Endodermal cell (in vitro differentiated cells): Measurements from ENCODE around the gene GMPPB. TPM values are rescaled to one million over a fixed set of nuclear protein-coding genes. Genes with fewer than 3 reads are reported as not detected.

Experiments
- DNase-seq: peaks from one replicate; pipeline ENCODE4 v3.0.0-alpha.2; 2017
- H3K27ac ChIP-seq: 2 replicates; pipeline ENCODE4 v1.5.1; 2013; ENCODE audit warnings: mild to moderate bottlenecking, low read depth, low read length, moderate library complexity
- H3K27me3 ChIP-seq: 2 replicates; pipeline ENCODE4 v1.6.1; 2013; ENCODE audit warnings: mild to moderate bottlenecking, low read length, moderate library complexity; ENCODE audit not compliant: insufficient read depth, control insufficient read depth, poor library complexity, severe bottlenecking
- H3K36me3 ChIP-seq: 2 replicates; pipeline ENCODE4 v1.7.0; 2013; ENCODE audit warnings: mild to moderate bottlenecking, low read length, moderate library complexity; ENCODE audit not compliant: control insufficient read depth, insufficient read depth
- H3K4me1 ChIP-seq: one replicate; pipeline ENCODE4 v1.7.0; 2013; ENCODE audit warnings: low read length; ENCODE audit not compliant: control insufficient read depth, insufficient read depth
- H3K4me3 ChIP-seq: 2 replicates; pipeline ENCODE4 v1.5.1; 2013; ENCODE audit warnings: mild to moderate bottlenecking, low read length, moderate library complexity
- H3K9ac ChIP-seq: 2 replicates; pipeline ENCODE4 v1.6.1; 2013; ENCODE audit warnings: mild to moderate bottlenecking, low read length, moderate library complexity; ENCODE audit not compliant: poor library complexity, severe bottlenecking; ENCODE audit errors: extremely low read depth
- H3K9me3 ChIP-seq: 2 replicates; pipeline ENCODE4 v1.6.1; 2013; ENCODE audit warnings: mild to moderate bottlenecking, low read length, moderate library complexity; ENCODE audit not compliant: control insufficient read depth
- H3K27ac Mint-ChIP-seq: 2 replicates; pipeline ENCODE4 v1.8.0; 2020; ENCODE audit warnings: mixed read lengths
- H3K27me3 Mint-ChIP-seq: 2 replicates; pipeline ENCODE4 v1.8.0; 2021; ENCODE audit warnings: mild to moderate bottlenecking, mixed read lengths; ENCODE audit not compliant: insufficient read depth
- H3K36me3 Mint-ChIP-seq: 2 replicates; pipeline ENCODE4 v1.8.0; 2020; ENCODE audit warnings: low read depth, mixed read lengths
- H3K4me1 Mint-ChIP-seq: 2 replicates; pipeline ENCODE4 v1.8.0; 2020; ENCODE audit warnings: mixed read lengths
- H3K4me3 Mint-ChIP-seq: 2 replicates; pipeline ENCODE4 v1.8.0; 2020; ENCODE audit warnings: mild to moderate bottlenecking, moderate library complexity, mixed read lengths
- H3K9me3 Mint-ChIP-seq: 2 replicates; pipeline ENCODE4 v1.8.0; 2020; ENCODE audit warnings: mild to moderate bottlenecking, mixed read lengths
- WGBS, 2 experiments: methylation state at CpG; one replicate each; pipeline versions ENCODE4 v1.1.5 to v1.1.7; 2013; ENCODE audit warnings: missing lambda C conversion rate in 2 of 2, mixed read lengths in 1 of 2; ENCODE audit not compliant: insufficient coverage in 1 of 2, insufficient read length in 1 of 2; 5-methylcytosine and 5-hydroxymethylcytosine counted together
- total RNA-seq, 2 donors: library from RNA; stranded (reverse); fragmentation: NEBNext Ultra II Directional in 1 of 2; extraction: Animal tissue kit (Norgen Biotek cat#: 25700) in 1 of 2; gene quantifications; 2 replicates in 1 of 2; 3 replicates in 1 of 2; pipeline ENCODE4 v1.2.1, GENCODE V29; 2021
- TF ChIP-seq, protein P1 (sequence below): fragments of 200-600 bp; sonication (generic); conservative IDR thresholded peaks from 2 replicates; pipeline ENCODE4 v1.5.0; 2021; ENCODE audit warnings: antibody characterized with exemption, mild to moderate bottlenecking

GMPPB gene
- total RNA-seq, 2 donors from 2014 or later = 35.5 to 38.2 TPM

DNA sequence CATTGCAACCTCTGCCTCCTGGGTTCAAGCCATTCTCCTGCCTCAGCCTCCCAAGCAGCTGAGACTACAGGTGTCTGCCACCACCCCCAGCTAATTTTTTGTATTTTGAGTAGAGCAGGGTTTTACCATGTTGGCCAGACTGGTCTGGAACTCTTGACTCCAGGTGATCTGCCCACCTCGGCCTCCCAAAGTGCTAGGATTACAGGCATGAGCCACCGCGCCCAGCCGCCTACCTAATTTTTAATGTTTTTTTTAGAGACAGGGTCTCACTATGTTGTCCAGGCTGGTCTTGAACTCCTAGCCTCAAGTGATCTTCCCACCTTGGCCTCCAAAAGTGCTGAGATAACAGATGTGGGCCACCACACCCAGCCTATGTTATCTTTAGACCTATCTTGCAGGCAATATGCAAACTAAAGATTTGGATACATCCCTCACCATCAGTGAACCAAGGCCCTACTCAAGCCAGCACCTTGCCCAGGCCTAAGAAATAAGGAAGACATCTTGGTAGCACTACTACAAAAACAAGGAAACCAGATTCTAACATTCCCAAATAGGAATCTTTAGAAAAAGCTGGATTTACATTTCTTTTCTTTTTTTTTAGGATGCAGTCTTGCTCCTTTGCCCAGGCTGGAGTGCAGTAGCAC, 6.3 kb upstream of the GMPPB start:
- no peaks in the 10 kb centered on the region for H3K4me1 ChIP-seq
- no peaks in the 10 kb centered on the region for H3K9me3 ChIP-seq
- no peak overlapping the region for H3K9ac ChIP-seq
- H3K27me3 Mint-ChIP-seq = no peaks in the 10 kb centered on the region
- WGBS, 2 experiments = 96 to 98% methylated on average over 4 of the region's 4 CpGs
- no peaks in the 10 kb centered on the region for H3K4me1 Mint-ChIP-seq
- no peaks in the 10 kb centered on the region for H3K9me3 Mint-ChIP-seq
- H3K27me3 ChIP-seq = no peaks in the 10 kb centered on the region
- no peak overlapping the region for H3K27ac ChIP-seq
- no peak overlapping the region for H3K27ac Mint-ChIP-seq
- H3K4me3 Mint-ChIP-seq = no peak overlapping the region
- H3K4me3 ChIP-seq = no peak overlapping the region
- TF ChIP-seq, protein P1, sequence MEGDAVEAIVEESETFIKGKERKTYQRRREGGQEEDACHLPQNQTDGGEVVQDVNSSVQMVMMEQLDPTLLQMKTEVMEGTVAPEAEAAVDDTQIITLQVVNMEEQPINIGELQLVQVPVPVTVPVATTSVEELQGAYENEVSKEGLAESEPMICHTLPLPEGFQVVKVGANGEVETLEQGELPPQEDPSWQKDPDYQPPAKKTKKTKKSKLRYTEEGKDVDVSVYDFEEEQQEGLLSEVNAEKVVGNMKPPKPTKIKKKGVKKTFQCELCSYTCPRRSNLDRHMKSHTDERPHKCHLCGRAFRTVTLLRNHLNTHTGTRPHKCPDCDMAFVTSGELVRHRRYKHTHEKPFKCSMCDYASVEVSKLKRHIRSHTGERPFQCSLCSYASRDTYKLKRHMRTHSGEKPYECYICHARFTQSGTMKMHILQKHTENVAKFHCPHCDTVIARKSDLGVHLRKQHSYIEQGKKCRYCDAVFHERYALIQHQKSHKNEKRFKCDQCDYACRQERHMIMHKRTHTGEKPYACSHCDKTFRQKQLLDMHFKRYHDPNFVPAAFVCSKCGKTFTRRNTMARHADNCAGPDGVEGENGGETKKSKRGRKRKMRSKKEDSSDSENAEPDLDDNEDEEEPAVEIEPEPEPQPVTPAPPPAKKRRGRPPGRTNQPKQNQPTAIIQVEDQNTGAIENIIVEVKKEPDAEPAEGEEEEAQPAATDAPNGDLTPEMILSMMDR = no peak
- no peak for DNase-seq
- peaks cover 61% of the 10 kb centered on the region for H3K36me3 Mint-ChIP-seq
- peaks cover 79% of the 10 kb centered on the region for H3K36me3 ChIP-seq

DNA sequence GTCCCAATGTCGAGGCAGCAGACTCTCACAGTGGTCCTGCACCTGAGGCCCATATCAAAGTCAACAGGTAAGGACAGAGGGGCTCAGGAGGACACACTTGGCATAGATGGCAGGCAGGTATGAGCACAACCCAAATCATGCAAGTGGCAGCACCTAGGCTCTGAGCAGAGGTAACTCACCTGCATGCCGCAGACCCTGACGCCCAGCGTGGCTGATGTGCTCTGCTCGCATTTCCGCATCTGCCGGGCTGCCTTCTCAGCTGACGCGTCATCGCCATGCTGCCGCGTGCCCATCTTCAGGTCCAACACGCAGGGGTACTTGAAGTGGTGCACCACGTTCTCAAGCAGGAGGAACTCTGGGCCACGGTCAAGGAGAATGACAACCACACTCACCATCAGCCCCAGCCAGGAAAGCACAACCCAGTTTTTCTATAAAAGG, 4.2 kb upstream of the GMPPB start:
- Mint-ChIP-seq H3K27me3 (no peaks in the 10 kb centered on the region), H3K4me3 (no peak overlapping the region), H3K9me3 (no peaks in the 10 kb centered on the region), H3K27ac (no peak overlapping the region), H3K36me3 (peaks cover 44% of the 10 kb centered on the region), H3K4me1 (peaks cover 3% of the 10 kb centered on the region)
- Histone ChIP-seq H3K4me1 (peaks cover 2% of the 10 kb centered on the region), H3K27me3 (no peaks in the 10 kb centered on the region), H3K27ac (no peak overlapping the region), H3K36me3 (peaks cover 66% of the 10 kb centered on the region), H3K4me3 (no peak overlapping the region), H3K9me3 (no peaks in the 10 kb centered on the region), H3K9ac (no peak overlapping the region)
- DNase-seq = no peak
- 96% methylated on average over 13 to 15 of the region's 15 CpGs for WGBS, 2 experiments
- TF ChIP-seq, protein P1 = no peak

DNA sequence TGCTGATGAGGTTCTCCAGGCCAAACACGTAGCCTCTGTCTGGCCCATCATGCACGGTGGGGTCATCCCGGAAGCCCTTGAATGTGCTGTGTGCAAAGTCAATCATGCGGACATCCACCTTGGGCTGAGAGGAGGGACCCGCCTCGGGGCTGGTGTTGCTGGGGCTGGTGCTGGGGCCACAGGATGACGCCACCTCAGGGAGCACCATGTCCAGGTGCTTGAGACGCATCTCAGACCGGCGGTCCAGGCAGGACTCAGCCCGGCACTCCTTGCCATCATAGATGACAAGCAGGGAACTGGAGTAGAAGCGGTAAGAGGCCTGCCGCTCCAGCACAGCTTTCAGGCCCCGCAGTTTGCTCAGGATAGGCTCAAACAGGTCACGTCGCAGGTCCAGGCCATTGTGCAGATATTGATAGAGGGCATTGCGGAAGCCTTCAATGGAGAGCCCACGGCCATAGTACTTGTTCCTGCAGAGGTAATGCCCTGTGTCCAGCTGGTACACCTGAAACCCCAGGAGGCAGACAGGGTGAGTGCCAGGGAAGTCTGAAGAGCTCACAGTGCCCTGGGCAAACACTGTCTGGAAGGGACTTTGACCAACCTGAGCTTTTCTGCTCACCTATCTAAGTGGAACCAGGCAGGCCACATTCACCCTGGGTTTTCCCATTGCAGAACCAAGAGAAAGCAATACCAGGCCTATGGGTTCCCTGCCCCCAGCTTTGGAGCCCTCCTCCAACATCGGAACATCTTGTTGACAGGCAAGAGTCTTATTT, 3.6 kb upstream of the GMPPB start:
- Mint-ChIP-seq H3K27ac (no peak overlapping the region), H3K4me1 (peaks cover 3% of the 10 kb centered on the region), H3K36me3 (peaks cover 43% of the 10 kb centered on the region), H3K27me3 (no peaks in the 10 kb centered on the region), H3K9me3 (no peaks in the 10 kb centered on the region), H3K4me3 (no peak overlapping the region)
- Histone ChIP-seq H3K27me3 (no peaks in the 10 kb centered on the region), H3K9ac (no peak overlapping the region), H3K4me3 (no peak overlapping the region), H3K36me3 (peaks cover 64% of the 10 kb centered on the region), H3K9me3 (no peaks in the 10 kb centered on the region), H3K27ac (no peak overlapping the region), H3K4me1 (peaks cover 7% of the 10 kb centered on the region)
- 95 to 97% methylated on average over 19 of the region's 19 CpGs for WGBS, 2 experiments
- TF ChIP-seq, protein P1 = no peak
- DNase-seq = no peak
